ENCODE data around the gene BAIAP2.

- TF ChIP-seq EZH2 (IDR thresholded peaks at IDR 0.05; ENCODE audit: borderline replicate concordance, low read length), result no peak
- peak in 1 of 2 donors; percentile 5 for TF ChIP-seq CTCF (conservative IDR thresholded peaks at IDR 0.05 in 1 of 2, IDR thresholded peaks at IDR 0.05 in 1 of 2; ENCODE audit: extremely low read depth in 1 of 2, insufficient read depth in 1 of 2, low read depth in 1 of 2, low read length in 2 of 2)
Measured at GRCh38 chr17:81057079-81057730, 22.3 kb downstream of the BAIAP2 start.
